Astrocyte of the cerebellum (primary cell): Measurements from ENCODE around the gene TTC3.

ENCODE experiments used
- DNase-seq: peaks from one replicate; pipeline ENCODE4 v3.0.0-alpha.2; 2011; ENCODE audit warnings: low read depth
- H3K4me3 ChIP-seq: 2 replicates; pipeline ENCODE4 v1.5.1; 2011; ENCODE audit warnings: mild to moderate bottlenecking, low read depth, low read length, moderate library complexity
- CTCF ChIP-seq: IDR thresholded peaks from 2 replicates; pipeline ENCODE4 v1.5.1; 2012; ENCODE audit warnings: low read length, low read depth, moderate library complexity, mild to moderate bottlenecking; ENCODE audit errors: missing control alignments
- in situ Hi-C: cut with HindIII; loops from 2 replicates; pipeline ENCODE4 v1.10.0; 2017; ENCODE audit warnings: low sequenced_read_pairs

Gene TTC3

GRCh38 chr21:37036177-37036576, 36.9 kb upstream of the TTC3 start:
- DNase-seq, result no peak
- in situ Hi-C loops, result no loop called here
- no peak for TF ChIP-seq CTCF

DNA sequence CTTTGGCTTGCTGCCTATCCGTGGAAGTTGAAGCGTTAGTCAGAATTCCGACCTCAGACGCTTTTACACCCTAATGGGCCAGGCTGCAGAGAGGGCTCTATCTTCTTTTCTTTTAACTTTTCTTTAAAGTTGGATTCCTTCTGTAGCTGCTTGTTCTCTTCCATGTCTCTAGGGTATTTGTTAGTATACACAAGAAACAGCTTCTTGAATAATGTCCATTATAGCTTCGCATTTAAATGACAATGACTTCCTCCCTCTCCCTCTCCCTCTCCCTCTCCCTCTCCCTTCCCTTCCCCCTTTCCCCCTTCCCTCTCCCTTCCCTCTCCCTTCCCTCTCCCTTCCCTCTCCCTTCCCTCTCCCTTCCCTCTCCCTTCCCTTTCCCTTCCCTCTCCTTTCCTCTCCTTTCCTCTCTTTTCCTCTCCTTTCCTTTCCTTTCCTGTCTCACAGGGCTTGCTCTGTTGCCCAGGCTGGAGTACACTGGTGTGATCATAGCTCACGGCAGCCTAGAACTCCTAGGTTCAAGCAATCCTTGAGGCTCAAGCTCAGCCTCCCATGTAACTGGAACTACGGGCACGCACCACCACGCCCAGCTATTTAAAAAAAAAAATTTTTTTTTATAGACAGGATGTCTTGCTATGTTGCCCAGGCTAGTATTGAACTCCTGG, 33.5 kb upstream of the TTC3 start:
- in situ Hi-C loops, result no loop called here
- TF ChIP-seq CTCF, result no peak
- H3K4me3 ChIP-seq, result no peak overlapping the region
- DNase-seq, result no peak

More at GRCh38 chr21:37036177-37036576, 36.9 kb upstream of the TTC3 start:
- H3K4me3 ChIP-seq, result no peak overlapping the region

DNA sequence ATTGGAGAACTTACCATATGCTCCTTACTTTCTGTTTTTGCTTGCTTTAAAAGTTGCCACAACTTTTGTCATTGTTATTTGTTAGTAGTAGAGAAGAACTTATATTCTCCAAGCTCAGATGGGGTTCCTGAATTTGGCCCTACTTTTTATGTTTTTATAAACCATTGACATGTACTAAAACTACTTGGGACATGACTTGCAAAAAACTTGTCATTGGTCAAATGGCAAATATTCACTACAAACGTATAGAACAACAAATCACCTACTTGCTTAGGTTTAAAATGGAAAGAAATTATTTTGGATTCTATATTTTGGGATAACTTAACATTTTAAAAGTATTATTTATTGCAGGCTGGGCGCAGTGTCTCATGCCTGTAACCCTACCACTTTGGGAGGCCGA, 32.8 kb upstream of the TTC3 start:
- TF ChIP-seq CTCF, result no peak
- DNase-seq, result no peak
- in situ Hi-C loops, result no loop called here
- no peak overlapping the region for H3K4me3 ChIP-seq

DNA sequence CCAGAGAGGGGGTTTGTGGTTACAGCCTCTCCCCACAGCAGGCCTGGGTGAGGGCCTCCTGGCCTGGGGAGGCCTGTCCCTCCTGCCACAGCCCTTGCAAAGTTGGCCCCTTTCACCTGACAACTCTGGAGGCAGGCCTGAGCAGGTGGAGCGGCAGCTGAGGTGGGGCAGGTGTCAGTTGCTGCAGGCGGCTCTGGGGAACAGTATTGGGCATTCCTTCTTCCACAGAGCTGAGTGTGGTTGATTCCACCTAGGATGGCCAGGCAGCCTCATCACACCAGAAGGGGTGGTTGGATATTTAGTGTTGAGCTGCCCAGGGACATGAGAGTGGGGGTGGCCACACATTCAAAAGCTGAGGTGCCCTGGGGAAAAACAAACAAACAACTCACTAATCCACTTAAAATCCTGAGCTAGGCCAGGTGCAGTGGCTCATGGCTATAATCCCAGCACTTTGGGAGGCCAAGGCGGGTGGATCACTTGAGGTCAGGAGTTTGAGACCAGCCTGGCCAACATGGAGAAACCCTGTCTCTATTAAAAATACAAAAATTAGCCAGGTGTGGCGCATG, 31.3 kb upstream of the TTC3 start:
- in situ Hi-C loops, result no loop called here

DNA sequence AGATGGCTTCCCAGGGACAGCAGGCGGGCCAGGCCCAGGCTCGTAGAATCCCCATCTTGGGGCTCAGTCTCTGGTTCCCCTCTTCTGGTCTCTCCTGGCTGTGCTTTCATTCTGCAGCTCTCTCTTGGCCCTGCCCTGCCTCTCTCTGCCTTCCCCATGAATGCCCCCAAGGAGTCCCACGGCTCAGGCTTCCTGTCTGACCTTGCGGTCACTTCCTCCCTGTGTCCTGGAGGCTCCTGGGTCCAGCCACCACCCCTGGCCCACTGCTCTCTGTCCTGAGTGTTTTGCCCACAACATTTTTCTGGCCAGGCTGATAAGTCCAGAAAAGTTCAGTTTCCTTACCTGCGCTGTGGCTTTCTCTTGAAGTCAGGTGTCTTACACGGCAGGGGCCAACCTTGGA, 29.2 kb upstream of the TTC3 start:
- in situ Hi-C loops, result no loop called here
- DNase-seq, result no peak
- no peak overlapping the region for H3K4me3 ChIP-seq
- TF ChIP-seq CTCF, result no peak

More for the DNA sequence above, 31.3 kb upstream of the TTC3 start:
- no peak overlapping the region for H3K4me3 ChIP-seq
- DNase-seq, result no peak
- no peak for TF ChIP-seq CTCF

DNA sequence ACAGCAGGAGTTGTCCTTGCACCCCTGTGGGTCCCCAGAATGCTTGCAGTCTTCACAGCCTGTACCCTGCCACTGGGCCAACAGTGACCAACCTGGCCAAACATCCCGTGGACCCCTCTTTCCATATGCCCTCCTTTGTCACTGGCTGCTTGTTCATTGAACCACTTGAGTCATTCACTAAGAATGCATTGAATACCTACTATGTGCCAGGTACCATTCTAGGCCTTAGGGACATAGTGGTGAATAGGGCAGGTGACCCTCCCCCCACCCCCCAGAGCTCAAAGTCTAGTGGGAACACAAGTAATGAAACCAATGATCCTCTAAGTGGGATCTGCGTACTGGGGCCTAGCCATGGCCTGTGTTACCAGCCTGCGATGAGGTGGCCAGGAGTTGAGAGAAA, 28.4 kb upstream of the TTC3 start:
- no peak for TF ChIP-seq CTCF

More for the DNA sequence above, 28.4 kb upstream of the TTC3 start:
- DNase-seq, result no peak
- no peak overlapping the region for H3K4me3 ChIP-seq
- in situ Hi-C loops, result no loop called here
